B cell (primary cell): Measurements from ENCODE around the gene CAPN10. TPM values are rescaled to one million over a fixed set of nuclear protein-coding genes. Genes with fewer than 3 reads are reported as not detected.

Source experiments
- ATAC-seq: fragments of 200-7000 bp; cut with Tn5 transposase; one replicate; pipeline ENCODE4 v1.10.0; 2021; ENCODE audit warnings: low read depth, mild to moderate bottlenecking, moderate number of reproducible peaks, moderate library complexity
- CTCF ChIA-PET: fragments of 350-600 bp; sonication (Branson Sonifier 250); formaldehyde crosslinking; loops from one replicate; lab custom pipeline; 2021; ENCODE audit warnings: antibody characterized with exemption, inconsistent platforms; lab: Charles Lee
- POLR2A ChIA-PET: fragments of 350-600 bp; sonication (Branson Sonifier 250); formaldehyde crosslinking; loops from one replicate; lab custom pipeline; 2021; ENCODE audit warnings: antibody characterized with exemption; lab: Charles Lee
- DNase-seq: peaks from one replicate; pipeline ENCODE4 v3.0.0; 2013
- H2AFZ ChIP-seq: 2 replicates; pipeline ENCODE4 v1.6.1; 2012; ENCODE audit warnings: mild to moderate bottlenecking, low read depth, low read length; ENCODE audit not compliant: insufficient read depth, poor library complexity, severe bottlenecking
- H3K27ac ChIP-seq, 2 donors: 1 replicate in 1 of 2; 2 replicates in 1 of 2; pipeline ENCODE4 v1.5.1; 2012 to 2013; ENCODE audit warnings: low read length in 2 of 2, mild to moderate bottlenecking in 2 of 2, moderate library complexity in 1 of 2
- H3K27me3 ChIP-seq, 4 experiments: fragments of 200-600 bp in 1 of 4; sonication (generic) in 1 of 4; replicated peaks in 1 of 4; 1 replicate in 2 of 4; 2 replicates in 2 of 4; pipeline versions ENCODE4 v1.6.1 to v1.7.0; 2013 to 2016; ENCODE audit warnings: low read length in 3 of 4, mild to moderate bottlenecking in 2 of 4, mixed read lengths in 1 of 4, moderate library complexity in 1 of 4; ENCODE audit not compliant: insufficient read depth in 4 of 4, control insufficient read depth in 3 of 4; ENCODE audit errors: control extremely low read depth in 1 of 4
- H3K36me3 ChIP-seq, 2 experiments: replicated peaks in 1 of 2; 1 replicate in 1 of 2; 2 replicates in 1 of 2; pipeline versions ENCODE4 v1.6.1 to v1.7.1; 2013; ENCODE audit warnings: low read length in 1 of 2; ENCODE audit not compliant: insufficient read depth in 2 of 2, control insufficient read depth in 1 of 2; ENCODE audit errors: control extremely low read depth in 1 of 2, extremely low read depth in 1 of 2
- H3K4me1 ChIP-seq, 2 donors: fragments of 200-600 bp in 1 of 2; sonication (generic) in 1 of 2; 1 replicate in 1 of 2; 2 replicates in 1 of 2; pipeline versions ENCODE4 v1.5.1 to v1.6.1; 2013 to 2017; ENCODE audit warnings: low read length in 2 of 2; ENCODE audit not compliant: control insufficient read depth in 2 of 2, insufficient read depth in 2 of 2
- H3K4me2 ChIP-seq: replicated peaks from 2 replicates; pipeline ENCODE3; 2012; ENCODE audit warnings: mild to moderate bottlenecking, low read depth, low read length; ENCODE audit not compliant: poor library complexity, severe bottlenecking
- H3K4me3 ChIP-seq, 5 experiments: fragments of 200-600 bp in 1 of 5; sonication (generic) in 1 of 5; 1 replicate in 3 of 5; 2 replicates in 2 of 5; pipeline versions ENCODE4 v1.5.1 to v1.7.0; 2011 to 2016; ENCODE audit warnings: low read length in 4 of 5, mild to moderate bottlenecking in 4 of 5, low read depth in 2 of 5, control low read depth in 1 of 5, moderate library complexity in 1 of 5; ENCODE audit not compliant: insufficient read depth in 1 of 5; ENCODE audit errors: control extremely low read depth in 1 of 5, extremely low read depth in 1 of 5
- H3K79me2 ChIP-seq: fragments of 200-600 bp; sonication (generic); one replicate; pipeline ENCODE4 v1.6.0; 2016; ENCODE audit warnings: low read length; ENCODE audit not compliant: control insufficient read depth, insufficient read depth
- H3K9ac ChIP-seq: fragments of 200-600 bp; sonication (generic); 2 replicates; pipeline ENCODE4 v1.6.1; 2017; ENCODE audit warnings: mild to moderate bottlenecking, low read length, moderate library complexity
- H3K9me3 ChIP-seq, 3 donors: one replicate each; pipeline versions ENCODE4 v1.6.1 to v1.7.1; 2013; ENCODE audit warnings: low read length in 2 of 3; ENCODE audit not compliant: control insufficient read depth in 2 of 3, insufficient read depth in 1 of 3; ENCODE audit errors: control extremely low read depth in 1 of 3
- H4K20me1 ChIP-seq: 2 replicates; pipeline ENCODE4 v1.6.0; 2012; ENCODE audit warnings: mild to moderate bottlenecking, low read length; ENCODE audit not compliant: insufficient read depth, control insufficient read depth, poor library complexity, severe bottlenecking
- H3K27ac Mint-ChIP-seq: one replicate; pipeline ENCODE4 v1.8.0; 2021; ENCODE audit warnings: mixed read lengths
- H3K27me3 Mint-ChIP-seq: one replicate; pipeline ENCODE4 v1.8.0; 2021; ENCODE audit warnings: mixed read lengths
- H3K4me1 Mint-ChIP-seq: one replicate; pipeline ENCODE4 v1.8.0; 2021; ENCODE audit warnings: mixed read lengths
- H3K4me3 Mint-ChIP-seq: one replicate; pipeline ENCODE4 v1.8.0; 2021; ENCODE audit warnings: mixed read lengths
- H3K9me3 Mint-ChIP-seq: one replicate; pipeline ENCODE4 v1.8.0; 2022; ENCODE audit warnings: mixed read lengths; ENCODE audit not compliant: insufficient read depth
- CTCF ChIP-seq: fragments of 200-600 bp; IDR thresholded peaks from one replicate; pipeline ENCODE4 v1.8.0; 2022; ENCODE audit warnings: antibody characterized with exemption, mild to moderate bottlenecking
- EZH2 ChIP-seq: IDR thresholded peaks from 2 replicates; pipeline ENCODE4 v1.6.1; 2012; ENCODE audit warnings: borderline replicate concordance, low read depth, mild to moderate bottlenecking, moderate library complexity, low read length; ENCODE audit not compliant: insufficient read depth, poor library complexity, severe bottlenecking
- WGBS: methylation state at CpG from one replicate; pipeline ENCODE4 v1.1.5; 2013; ENCODE audit warnings: missing lambda C conversion rate; ENCODE audit not compliant: insufficient coverage; 5-methylcytosine and 5-hydroxymethylcytosine counted together
- intact Hi-C: fragments of 100-400 bp; cut with micrococcal nuclease; formaldehyde crosslinking; loops from one replicate; pipeline ENCODE4 v1.10.0; 2022
- polyA plus RNA-seq: library from polyadenylated mRNA; depleted of rRNA; stranded (reverse); fragments of >200 nt; gene quantifications from 2 replicates; pipeline ENCODE4 v1.2.3, GENCODE V29; 2012
- total RNA-seq, 2 donors: library from RNA; stranded (reverse); fragments of 120-200 nt in 1 of 2; gene quantifications; 1 replicate in 1 of 2; 2 replicates in 1 of 2; pipeline versions ENCODE4 v1.2.3 to v1.2.4, GENCODE V29; 2013 to 2022

Gene CAPN10
- total and polyA plus RNA-seq, 2 donors (not counting 1 experiment from before 2014, with no cell fraction given), result 73.4 to 92.1 TPM

DNA sequence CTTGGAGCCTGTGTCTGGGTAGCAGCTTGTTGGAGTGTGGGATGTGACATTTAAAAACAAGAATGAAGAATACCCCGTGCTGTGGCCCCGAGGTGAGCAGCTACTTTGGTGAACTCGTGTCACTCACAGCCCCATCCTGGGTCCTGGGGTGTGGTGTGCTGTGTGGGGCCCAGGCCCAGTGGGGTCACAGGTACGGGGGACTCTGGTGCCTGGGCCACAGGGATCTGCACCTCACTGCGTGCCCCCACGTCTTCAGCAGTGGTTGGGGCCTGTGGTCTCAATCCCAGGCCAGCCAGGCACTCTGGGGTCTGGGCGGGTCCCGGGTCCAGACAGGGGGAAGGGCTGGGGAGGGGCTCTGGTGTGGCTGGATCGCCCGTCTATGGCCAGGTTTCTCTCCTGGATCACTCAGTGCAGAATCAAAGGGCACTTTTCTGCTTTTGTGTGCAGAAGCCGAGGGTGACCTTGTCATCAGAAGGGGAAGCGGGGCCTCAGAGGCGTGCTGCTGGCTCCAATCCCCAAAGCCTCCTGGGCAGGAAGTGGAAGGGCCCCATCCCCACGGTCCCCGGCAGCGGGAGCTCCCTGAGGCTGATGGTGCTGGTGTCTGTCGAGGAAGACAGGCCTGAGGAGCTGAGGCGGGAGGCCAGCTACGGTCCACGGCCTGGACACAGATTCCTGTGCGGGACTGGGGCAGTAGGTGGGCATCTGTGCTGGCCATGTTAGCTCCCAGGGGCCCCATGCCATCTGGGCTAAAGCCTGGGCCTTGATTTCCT, 40.2 kb downstream of the CAPN10 start:
- no peak for DNase-seq
- Histone ChIP-seq H3K4me1 (peaks cover 27 to 29% of the 10 kb centered on the region in 2 donors), H3K9ac (no peak overlapping the region), H3K79me2 (no peaks in the 10 kb centered on the region), H4K20me1 (no peaks in the 10 kb centered on the region), H3K36me3 (no peaks in the 10 kb centered on the region), H2AFZ (no peak overlapping the region), H3K4me2 (no peak overlapping the region), H3K4me3 (no peak overlapping the region), H3K27me3 (peaks cover 0 to 10% (median 3%) of the 10 kb centered on the region in 4 experiments), H3K9me3 (peaks cover 0 to 3% (median 0%) of the 10 kb centered on the region in 3 donors), H3K27ac (no peak overlapping the region)
- Mint-ChIP-seq H3K27ac (no peak overlapping the region), H3K27me3 (peaks cover 12% of the 10 kb centered on the region), H3K9me3 (no peaks in the 10 kb centered on the region), H3K4me3 (no peak overlapping the region), H3K4me1 (peaks cover 7% of the 10 kb centered on the region)
- ATAC-seq, result no peak
- 25% methylated on average over 21 of the region's 21 CpGs for WGBS
- TF ChIP-seq EZH2 (no peak), CTCF (no peak)
- ChIA-PET POLR2A (no interaction called here), CTCF (interaction anchor here (0.5 kb wide), 1 partner anchor 1090 kb away, joined by 3 read pairs; no protein-coding TSS in a partner anchor)
- intact Hi-C loops, result no loop called here
